ENCODE data around the gene ERO1B. TPM values are rescaled to one million over a fixed set of nuclear protein-coding genes. Genes with fewer than 3 reads are reported as not detected.
"Not testable (repeated sequence)": the region's sequence is repeated elsewhere in the genome, so short reads cannot be mapped to it uniquely, and the experiment has no call there.

Gene ERO1B, protein sequence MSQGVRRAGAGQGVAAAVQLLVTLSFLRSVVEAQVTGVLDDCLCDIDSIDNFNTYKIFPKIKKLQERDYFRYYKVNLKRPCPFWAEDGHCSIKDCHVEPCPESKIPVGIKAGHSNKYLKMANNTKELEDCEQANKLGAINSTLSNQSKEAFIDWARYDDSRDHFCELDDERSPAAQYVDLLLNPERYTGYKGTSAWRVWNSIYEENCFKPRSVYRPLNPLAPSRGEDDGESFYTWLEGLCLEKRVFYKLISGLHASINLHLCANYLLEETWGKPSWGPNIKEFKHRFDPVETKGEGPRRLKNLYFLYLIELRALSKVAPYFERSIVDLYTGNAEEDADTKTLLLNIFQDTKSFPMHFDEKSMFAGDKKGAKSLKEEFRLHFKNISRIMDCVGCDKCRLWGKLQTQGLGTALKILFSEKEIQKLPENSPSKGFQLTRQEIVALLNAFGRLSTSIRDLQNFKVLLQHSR
- total RNA-seq (2022) (4.4 and 6.4 TPM in 2 replicates), Bru-seq, nascent RNA (percentile 43 among the genes with signal in this experiment), BruChase-seq, experiment 1, labeled RNA remaining after a 6-hour chase (percentile 47 among the genes with signal in this experiment), BruChase-seq, experiment 2, labeled RNA remaining after a 2-hour chase (percentile 47 among the genes with signal in this experiment)
- long read RNA-seq, partial matches to known transcripts: 1 of 4 reads
- long read RNA-seq, other reads (novel, unspliced or antisense): 3 of 4 reads

DNA sequence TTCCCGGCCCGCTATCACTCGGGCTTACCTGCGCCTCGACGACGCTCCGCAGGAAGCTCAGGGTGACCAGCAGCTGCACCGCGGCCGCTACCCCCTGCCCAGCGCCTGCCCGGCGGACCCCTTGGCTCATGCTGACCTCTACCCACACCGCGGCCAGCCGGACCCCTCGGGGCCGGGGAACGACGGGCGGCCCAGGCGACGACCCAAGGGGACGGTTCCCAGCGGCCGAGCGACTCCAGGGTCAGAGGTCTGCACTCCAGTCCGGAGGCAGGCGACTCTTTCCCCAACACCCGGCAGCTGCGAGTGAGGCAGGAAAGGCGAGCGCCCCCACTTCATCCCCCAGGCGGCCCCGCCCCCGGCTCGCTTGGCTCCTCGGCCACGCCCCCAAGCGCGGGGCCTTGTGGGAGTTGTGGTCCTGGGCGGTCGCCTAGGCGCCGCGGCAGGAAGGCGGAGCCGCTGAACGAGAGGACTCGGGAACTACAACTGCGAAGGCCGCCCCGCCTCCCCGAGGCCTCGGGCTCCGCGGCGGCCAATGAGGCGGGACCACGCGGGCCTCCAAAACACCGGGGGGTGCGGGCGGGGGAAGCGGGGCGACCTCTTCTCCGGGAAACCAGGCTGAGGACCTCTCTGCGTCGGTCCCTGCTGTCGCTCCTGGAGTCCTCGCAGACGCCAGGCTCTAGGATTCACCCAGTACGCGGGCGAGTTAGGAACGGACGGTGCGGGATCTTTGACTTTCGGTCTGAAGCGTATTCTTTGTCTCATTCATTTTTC, at the start of gene ERO1B:
TSS of gene ERO1B (minus strand) at position 305 of the 771 bp plus-strand sequence. CDS start at position 130, 175 bp downstream.
- CTCF ChIA-PET: no interaction called here
- TF ChIP-seq, protein P1, sequence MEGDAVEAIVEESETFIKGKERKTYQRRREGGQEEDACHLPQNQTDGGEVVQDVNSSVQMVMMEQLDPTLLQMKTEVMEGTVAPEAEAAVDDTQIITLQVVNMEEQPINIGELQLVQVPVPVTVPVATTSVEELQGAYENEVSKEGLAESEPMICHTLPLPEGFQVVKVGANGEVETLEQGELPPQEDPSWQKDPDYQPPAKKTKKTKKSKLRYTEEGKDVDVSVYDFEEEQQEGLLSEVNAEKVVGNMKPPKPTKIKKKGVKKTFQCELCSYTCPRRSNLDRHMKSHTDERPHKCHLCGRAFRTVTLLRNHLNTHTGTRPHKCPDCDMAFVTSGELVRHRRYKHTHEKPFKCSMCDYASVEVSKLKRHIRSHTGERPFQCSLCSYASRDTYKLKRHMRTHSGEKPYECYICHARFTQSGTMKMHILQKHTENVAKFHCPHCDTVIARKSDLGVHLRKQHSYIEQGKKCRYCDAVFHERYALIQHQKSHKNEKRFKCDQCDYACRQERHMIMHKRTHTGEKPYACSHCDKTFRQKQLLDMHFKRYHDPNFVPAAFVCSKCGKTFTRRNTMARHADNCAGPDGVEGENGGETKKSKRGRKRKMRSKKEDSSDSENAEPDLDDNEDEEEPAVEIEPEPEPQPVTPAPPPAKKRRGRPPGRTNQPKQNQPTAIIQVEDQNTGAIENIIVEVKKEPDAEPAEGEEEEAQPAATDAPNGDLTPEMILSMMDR (IDR thresholded peaks at IDR 0.05; ENCODE audit: unreplicated experiment): no peak
- peaks cover 42% of the 10 kb centered on the region for H3K27me3 Mint-ChIP-seq (ENCODE audit: unreplicated experiment)
- peaks cover 19% of the 10 kb centered on the region for H3K36me3 Mint-ChIP-seq (ENCODE audit: insufficient read depth, unreplicated experiment)
- no TSS peak for BruUV-seq (replicated peaks)
- H3K4me1 Mint-ChIP-seq (ENCODE audit: low read depth, unreplicated experiment): peaks cover 23% of the 10 kb centered on the region
- peak within 1 kb of the TSS; percentile 54 for H3K27ac Mint-ChIP-seq (ENCODE audit: unreplicated experiment)
- no peaks in the 10 kb centered on the region for H3K9me3 Mint-ChIP-seq (ENCODE audit: low read depth, unreplicated experiment)
- intact Hi-C loops (cut with micrococcal nuclease; ENCODE audit: unreplicated experiment): loop anchor here (5.0 to 10.0 kb wide), 2 partner anchors 137 to 175 kb away; partner anchors contain the start of gene GPR137B
- H3K4me3 Mint-ChIP-seq (ENCODE audit: low read depth, unreplicated experiment): peak within 1 kb of the TSS; percentile 70
- DNase-seq: peak; percentile 98

DNA sequence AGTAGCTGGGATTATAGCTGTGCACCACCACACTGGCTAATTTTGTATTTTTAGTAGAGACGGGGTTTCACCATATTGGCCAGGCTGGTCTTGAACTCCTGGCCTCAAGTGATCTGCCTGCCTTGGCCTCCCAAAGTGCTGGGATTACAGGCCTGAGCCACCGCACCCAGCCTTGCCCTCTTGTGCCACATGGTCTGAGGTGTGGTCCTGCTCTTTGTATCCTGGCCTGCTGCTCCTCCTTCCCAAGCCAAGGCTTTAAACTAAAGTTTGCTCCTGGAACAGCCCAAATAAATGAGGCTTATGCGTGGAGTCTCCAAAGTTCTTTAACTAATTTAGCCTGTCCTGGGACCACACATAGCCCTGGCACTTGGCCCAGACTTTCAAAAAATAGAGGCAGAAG, 49.7 kb upstream of the ERO1B start:
- DNase-seq; CTCF ChIA-PET; H3K9me3 Mint-ChIP-seq (ENCODE audit: low read depth, unreplicated experiment); H3K27me3 Mint-ChIP-seq (ENCODE audit: unreplicated experiment); H3K4me1 Mint-ChIP-seq (ENCODE audit: low read depth, unreplicated experiment); H3K4me3 Mint-ChIP-seq (ENCODE audit: low read depth, unreplicated experiment); BruUV-seq (replicated peaks); intact Hi-C loops (cut with micrococcal nuclease; ENCODE audit: unreplicated experiment); H3K27ac Mint-ChIP-seq (ENCODE audit: unreplicated experiment); H3K36me3 Mint-ChIP-seq (ENCODE audit: insufficient read depth, unreplicated experiment): not testable (repeated sequence)

DNA sequence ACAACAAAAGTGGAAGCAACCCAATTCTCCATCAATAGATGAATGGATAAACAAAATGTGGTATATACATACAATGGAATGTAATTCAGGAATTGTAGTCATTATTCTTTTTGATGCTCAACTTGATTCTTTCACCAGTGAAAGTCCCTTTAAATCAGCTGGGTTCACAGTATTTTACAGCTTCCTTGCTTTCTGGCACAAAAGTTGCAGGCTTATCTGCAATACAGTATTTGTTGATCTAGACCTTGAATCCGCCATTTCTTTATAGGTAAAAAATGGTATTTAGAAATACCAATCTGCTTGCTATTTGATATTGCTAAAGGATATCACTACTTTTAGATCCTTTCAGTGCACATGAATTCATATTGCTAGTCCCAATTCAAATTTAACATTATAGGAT, 44.7 kb upstream of the ERO1B start:
- Mint-ChIP-seq H3K36me3 (ENCODE audit: insufficient read depth, unreplicated experiment) (no peaks in the 10 kb centered on the region), H3K4me1 (ENCODE audit: low read depth, unreplicated experiment) (no peaks in the 10 kb centered on the region), H3K9me3 (ENCODE audit: low read depth, unreplicated experiment) (peaks cover 9% of the 10 kb centered on the region), H3K27me3 (ENCODE audit: unreplicated experiment) (no peaks in the 10 kb centered on the region), H3K27ac (ENCODE audit: unreplicated experiment) (no peak overlapping the region), H3K4me3 (ENCODE audit: low read depth, unreplicated experiment) (no peak overlapping the region)
- no TSS peak for BruUV-seq (replicated peaks)
- CTCF ChIA-PET: no interaction called here
- no peak for DNase-seq
- intact Hi-C loops (cut with micrococcal nuclease; ENCODE audit: unreplicated experiment): no loop called here
- TF ChIP-seq, protein P1 (IDR thresholded peaks at IDR 0.05; ENCODE audit: unreplicated experiment): no peak

DNA sequence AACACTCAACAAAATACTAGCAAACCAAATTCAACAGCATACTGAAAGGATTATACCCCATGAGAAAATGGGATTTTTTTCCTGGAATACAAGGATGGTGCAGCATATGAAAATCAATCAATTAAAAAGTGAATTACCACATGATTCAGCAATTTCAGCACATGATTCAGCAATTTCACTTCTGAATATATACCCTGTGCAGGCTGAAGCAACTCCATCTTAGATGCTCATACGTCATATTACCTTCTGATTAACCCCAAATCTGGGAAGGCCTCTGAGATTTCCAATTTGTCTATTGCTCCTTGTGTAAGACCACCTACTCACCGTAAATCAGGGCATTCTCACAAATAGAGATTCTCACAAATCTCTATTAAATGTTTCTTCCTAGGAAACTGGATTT, 43.8 kb upstream of the ERO1B start:
- Mint-ChIP-seq H3K4me1 (ENCODE audit: low read depth, unreplicated experiment) (no peaks in the 10 kb centered on the region), H3K36me3 (ENCODE audit: insufficient read depth, unreplicated experiment) (no peaks in the 10 kb centered on the region), H3K27me3 (ENCODE audit: unreplicated experiment) (no peaks in the 10 kb centered on the region), H3K9me3 (ENCODE audit: low read depth, unreplicated experiment) (peaks cover 9% of the 10 kb centered on the region), H3K27ac (ENCODE audit: unreplicated experiment) (no peak overlapping the region), H3K4me3 (ENCODE audit: low read depth, unreplicated experiment) (no peak overlapping the region)
- no peak for DNase-seq
- TF ChIP-seq, protein P1 (IDR thresholded peaks at IDR 0.05; ENCODE audit: unreplicated experiment): no peak
- intact Hi-C loops (cut with micrococcal nuclease; ENCODE audit: unreplicated experiment): no loop called here
- BruUV-seq (replicated peaks): no TSS peak
- CTCF ChIA-PET: no interaction called here
